SK-N-SH treated with all-trans-retinoic acid at 6 μM for 48 hours (cell line): ENCODE measurements around the gene TARBP1.

ENCODE experiments used
- ATAC-seq: fragments of 200-7000 bp; cut with Tn5 transposase; 3 replicates; pipeline ENCODE4 v1.9.1; 2020; ENCODE audit warnings: mild to moderate bottlenecking, moderate library complexity
- ARNTL ChIP-seq: fragments of 450-650 bp; formaldehyde crosslinking; IDR thresholded peaks from 2 replicates; pipeline ENCODE4 v1.5.0; 2020; ENCODE audit warnings: low read depth, mild to moderate bottlenecking, moderate library complexity, borderline replicate concordance
- BACH2 ChIP-seq: fragments of 250-450 bp; sonication (Bioruptor Pico); IDR thresholded peaks from 2 replicates; pipeline ENCODE4 v1.9.0; 2021; ENCODE audit warnings: mild to moderate bottlenecking, borderline replicate concordance
- CSDC2 ChIP-seq: fragments of 250-450 bp; sonication (Bioruptor Pico); IDR thresholded peaks from 2 replicates; pipeline ENCODE4 v1.5.0; 2020; ENCODE audit warnings: mild to moderate bottlenecking, moderate library complexity
- CSRNP3 ChIP-seq: fragments of 250-450 bp; sonication (Bioruptor Pico); IDR thresholded peaks from 2 replicates; pipeline ENCODE4 v1.5.1; 2021; ENCODE audit warnings: mild to moderate bottlenecking, moderate library complexity
- ESRRG ChIP-seq: fragments of 250-450 bp; sonication (Bioruptor Pico); IDR thresholded peaks from 2 replicates; pipeline ENCODE4 v1.6.1; 2021; ENCODE audit warnings: mild to moderate bottlenecking
- GLIS3 ChIP-seq: fragments of 250-450 bp; sonication (Bioruptor Pico); IDR thresholded peaks from 2 replicates; pipeline ENCODE4 v1.5.0; 2020; ENCODE audit warnings: mild to moderate bottlenecking, moderate library complexity
- ISL1 ChIP-seq: fragments of 250-450 bp; sonication (Bioruptor Pico); IDR thresholded peaks from 2 replicates; pipeline ENCODE4 v2.1.2; 2022; ENCODE audit warnings: mild to moderate bottlenecking, moderate library complexity
- OSR1 ChIP-seq: fragments of 250-450 bp; sonication (Bioruptor Pico); IDR thresholded peaks from 2 replicates; pipeline ENCODE4 v1.8.0; 2022; ENCODE audit warnings: moderate library complexity, mild to moderate bottlenecking, inconsistent platforms
- PATZ1 ChIP-seq: fragments of 250-450 bp; sonication (Bioruptor Pico); IDR thresholded peaks from 2 replicates; pipeline ENCODE4 v1.8.0; 2020; ENCODE audit warnings: mild to moderate bottlenecking, moderate library complexity, borderline replicate concordance
- POU6F1 ChIP-seq: fragments of 250-450 bp; sonication (Bioruptor Pico); IDR thresholded peaks from 2 replicates; pipeline ENCODE4 v1.8.0; 2021; ENCODE audit warnings: low read depth, mild to moderate bottlenecking, moderate library complexity, borderline replicate concordance
- PPARA ChIP-seq: fragments of 250-450 bp; sonication (Bioruptor Pico); IDR thresholded peaks from 2 replicates; pipeline ENCODE4 v1.5.0; 2020; ENCODE audit warnings: mild to moderate bottlenecking, borderline replicate concordance
- RARB ChIP-seq: fragments of 250-450 bp; sonication (Bioruptor Pico); IDR thresholded peaks from 2 replicates; pipeline ENCODE4 v1.8.0; 2021; ENCODE audit warnings: mild to moderate bottlenecking, moderate library complexity
- SNAI2 ChIP-seq: fragments of 250-450 bp; sonication (Bioruptor Pico); IDR thresholded peaks from 2 replicates; pipeline ENCODE4 v1.5.0; 2020; ENCODE audit warnings: mild to moderate bottlenecking, moderate library complexity
- TCF4 ChIP-seq: fragments of 250-450 bp; sonication (Bioruptor Pico); IDR thresholded peaks from 2 replicates; pipeline ENCODE4 v1.8.0; 2021; ENCODE audit warnings: mild to moderate bottlenecking, moderate library complexity, borderline replicate concordance
- TOX ChIP-seq: fragments of 250-450 bp; sonication (Bioruptor Pico); IDR thresholded peaks from 2 replicates; pipeline ENCODE4 v1.8.0; 2021; ENCODE audit warnings: mild to moderate bottlenecking, moderate library complexity, borderline replicate concordance
- TSHZ2 ChIP-seq: fragments of 250-450 bp; sonication (Bioruptor Pico); IDR thresholded peaks from 2 replicates; pipeline ENCODE4 v1.5.0; 2020; ENCODE audit warnings: mild to moderate bottlenecking, moderate library complexity
- ZC3H10 ChIP-seq: fragments of 250-450 bp; sonication (Bioruptor Pico); IDR thresholded peaks from 2 replicates; pipeline ENCODE4 v1.5.1; 2021; ENCODE audit warnings: mild to moderate bottlenecking, moderate library complexity
- ZFP3 ChIP-seq: fragments of 250-450 bp; sonication (Bioruptor Pico); IDR thresholded peaks from 2 replicates; pipeline ENCODE4 v1.5.0; 2020; ENCODE audit warnings: mild to moderate bottlenecking, moderate library complexity
- ZFP30 ChIP-seq: fragments of 450-650 bp; formaldehyde crosslinking; IDR thresholded peaks from 2 replicates; pipeline ENCODE4 v1.5.0; 2022; ENCODE audit warnings: mild to moderate bottlenecking, moderate library complexity
- ZNF565 ChIP-seq: fragments of 450-650 bp; formaldehyde crosslinking; conservative IDR thresholded peaks from 2 replicates; pipeline ENCODE4 v1.5.0; 2020; ENCODE audit warnings: low read depth, mild to moderate bottlenecking, moderate library complexity
- ZNF70 ChIP-seq: fragments of 450-650 bp; formaldehyde crosslinking; IDR thresholded peaks from 2 replicates; pipeline ENCODE4 v1.5.0; 2020; ENCODE audit warnings: mild to moderate bottlenecking, moderate library complexity
- ZNF8 ChIP-seq: fragments of 450-650 bp; formaldehyde crosslinking; IDR thresholded peaks from 2 replicates; pipeline ENCODE4 v1.5.0; 2020; ENCODE audit warnings: mild to moderate bottlenecking, moderate library complexity
- TF ChIP-seq, protein P1 (sequence below): fragments of 250-450 bp; sonication (Bioruptor Pico); IDR thresholded peaks from 2 replicates; pipeline ENCODE4 v1.5.1; 2020; ENCODE audit warnings: low read depth, mild to moderate bottlenecking, moderate library complexity

Gene TARBP1

GRCh38 chr1:234478152-234478480 is 863 bp downstream of the TARBP1 start:
- ATAC-seq = peak; percentile 73
- TF ChIP-seq ZC3H10 (CRISPR knock-in tag) (no peak), POU6F1 (CRISPR knock-in tag) (no peak), ISL1 (CRISPR knock-in tag) (no peak), GLIS3 (CRISPR knock-in tag) (no peak), PPARA (CRISPR knock-in tag) (no peak), TOX (no peak), PATZ1 (CRISPR knock-in tag) (no peak), ESRRG (CRISPR knock-in tag) (no peak), ARNTL (CRISPR knock-in tag) (no peak), ZNF70 (CRISPR knock-in tag) (no peak)
- TF ChIP-seq, protein P1, sequence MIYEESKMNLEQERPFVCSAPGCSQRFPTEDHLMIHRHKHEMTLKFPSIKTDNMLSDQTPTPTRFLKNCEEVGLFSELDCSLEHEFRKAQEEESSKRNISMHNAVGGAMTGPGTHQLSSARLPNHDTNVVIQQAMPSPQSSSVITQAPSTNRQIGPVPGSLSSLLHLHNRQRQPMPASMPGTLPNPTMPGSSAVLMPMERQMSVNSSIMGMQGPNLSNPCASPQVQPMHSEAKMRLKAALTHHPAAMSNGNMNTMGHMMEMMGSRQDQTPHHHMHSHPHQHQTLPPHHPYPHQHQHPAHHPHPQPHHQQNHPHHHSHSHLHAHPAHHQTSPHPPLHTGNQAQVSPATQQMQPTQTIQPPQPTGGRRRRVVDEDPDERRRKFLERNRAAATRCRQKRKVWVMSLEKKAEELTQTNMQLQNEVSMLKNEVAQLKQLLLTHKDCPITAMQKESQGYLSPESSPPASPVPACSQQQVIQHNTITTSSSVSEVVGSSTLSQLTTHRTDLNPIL (CRISPR knock-in tag) = no peak

DNA sequence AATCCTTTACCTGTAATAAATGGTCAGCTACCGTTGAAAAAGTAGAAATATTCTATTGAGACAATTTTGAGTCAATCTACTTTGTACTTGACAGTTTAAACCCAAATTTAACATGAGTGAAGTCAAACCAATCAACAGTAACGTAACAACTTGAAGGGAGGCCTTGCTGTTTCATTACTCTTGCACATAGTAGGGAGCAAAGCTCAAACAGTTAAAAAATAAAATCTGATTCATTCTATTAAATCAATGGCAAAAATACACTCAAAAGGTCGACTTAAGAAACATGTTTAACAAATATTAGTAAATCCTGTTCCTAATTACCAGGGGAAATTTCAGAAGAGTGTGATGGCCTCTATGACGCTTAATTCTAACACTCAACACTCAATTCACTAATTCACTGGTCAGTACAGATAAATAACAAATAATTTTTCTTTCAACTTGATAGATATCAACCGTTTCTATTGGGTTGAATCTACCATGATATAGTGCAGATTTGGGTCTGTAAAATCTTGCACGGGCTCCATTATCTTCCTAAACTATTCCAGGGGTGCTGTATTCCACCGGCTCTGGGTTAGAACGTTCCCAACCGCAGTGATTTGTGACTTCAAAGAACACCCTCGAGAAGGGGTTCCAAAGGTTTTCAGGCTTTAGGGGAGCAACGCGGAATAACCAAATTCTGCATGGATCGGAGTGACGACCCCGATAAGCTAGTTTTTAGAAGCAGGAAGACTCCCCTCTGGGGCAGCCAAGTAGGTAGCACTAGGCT is 1.4 kb downstream of the TARBP1 start:
- no peak; the same call in 1 of the 3 replicates for ATAC-seq
- TF ChIP-seq POU6F1 (CRISPR knock-in tag) (no peak), ZFP3 (CRISPR knock-in tag) (no peak), ZNF565 (CRISPR knock-in tag) (no peak), ZFP30 (CRISPR knock-in tag) (no peak), ZNF70 (CRISPR knock-in tag) (no peak), TSHZ2 (CRISPR knock-in tag) (no peak), RARB (CRISPR knock-in tag) (no peak), ZC3H10 (CRISPR knock-in tag) (no peak), PPARA (CRISPR knock-in tag) (no peak), ISL1 (CRISPR knock-in tag) (no peak), SNAI2 (CRISPR knock-in tag) (no peak), TCF4 (CRISPR knock-in tag) (no peak), CSDC2 (CRISPR knock-in tag) (no peak), BACH2 (no peak)
- TF ChIP-seq, all 23 proteins: peak for 0

DNA sequence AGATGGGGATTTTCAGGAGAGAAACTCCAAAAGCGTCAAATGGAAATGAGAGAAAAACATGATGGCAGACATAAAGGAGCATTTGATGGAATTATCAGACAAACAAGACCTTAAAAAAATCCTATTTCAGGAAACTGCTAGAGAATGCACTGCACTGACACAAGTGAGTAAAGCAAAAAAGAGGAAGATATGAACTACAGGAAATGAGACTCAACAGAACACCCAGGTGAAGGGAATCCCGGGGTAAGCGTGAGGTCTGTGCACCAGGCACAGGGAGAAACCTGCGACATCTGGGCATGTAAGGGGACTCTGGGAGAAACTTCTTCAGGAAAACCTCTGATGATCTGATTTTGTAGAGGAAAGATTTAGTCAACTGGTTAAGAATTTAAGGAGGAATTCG is 2.8 kb downstream of the TARBP1 start:
- ATAC-seq = no peak
- TF ChIP-seq ESRRG (CRISPR knock-in tag) (no peak), TOX (no peak), PPARA (CRISPR knock-in tag) (no peak), ISL1 (CRISPR knock-in tag) (no peak), CSDC2 (CRISPR knock-in tag) (no peak), SNAI2 (CRISPR knock-in tag) (no peak), ZNF8 (no peak), POU6F1 (CRISPR knock-in tag) (no peak), CSRNP3 (CRISPR knock-in tag) (no peak), ZC3H10 (CRISPR knock-in tag) (no peak), ZFP3 (CRISPR knock-in tag) (no peak), OSR1 (CRISPR knock-in tag) (no peak)
- TF ChIP-seq, protein P1 (CRISPR knock-in tag) = no peak
